Progenitor cell of endocrine pancreas (in vitro differentiated cells): ENCODE measurements around the gene KLHL17. TPM values are rescaled to one million over a fixed set of nuclear protein-coding genes. Genes with fewer than 3 reads are reported as not detected.

Experiments
- DNase-seq: peaks from one replicate; pipeline ENCODE4 v3.0.0; 2021; ENCODE audit warnings: low spot score; ENCODE audit not compliant: unreplicated experiment
- H3K27ac Mint-ChIP-seq: 2 replicates; pipeline ENCODE4 v1.8.0; 2021; ENCODE audit warnings: mild to moderate bottlenecking, moderate library complexity, mixed read lengths
- H3K27me3 Mint-ChIP-seq: 2 replicates; pipeline ENCODE4 v1.8.0; 2021; ENCODE audit warnings: mixed read lengths
- H3K36me3 Mint-ChIP-seq: 2 replicates; pipeline ENCODE4 v1.8.0; 2022; ENCODE audit warnings: mixed read lengths; ENCODE audit not compliant: insufficient read depth
- H3K4me1 Mint-ChIP-seq: 2 replicates; pipeline ENCODE4 v1.8.0; 2021; ENCODE audit warnings: low read depth, mixed read lengths
- H3K4me3 Mint-ChIP-seq: 2 replicates; pipeline ENCODE4 v1.8.0; 2021; ENCODE audit warnings: low read depth, mild to moderate bottlenecking, moderate library complexity, mixed read lengths
- H3K9me3 Mint-ChIP-seq: 2 replicates; pipeline ENCODE4 v1.8.0; 2021; ENCODE audit warnings: low read depth, mixed read lengths
- total RNA-seq: library from RNA; stranded (reverse); gene quantifications from 2 replicates; pipeline ENCODE4 v1.2.1, GENCODE V29; 2021
- TF ChIP-seq, protein P1 (sequence below): fragments of 200-600 bp; sonication (generic); IDR thresholded peaks from one replicate; pipeline ENCODE4 v1.5.0; 2021; ENCODE audit warnings: antibody characterized with exemption, mild to moderate bottlenecking; ENCODE audit not compliant: unreplicated experiment

KLHL17 gene
- total RNA-seq, 1 donor from 2014 or later, result 45.3 TPM

DNA sequence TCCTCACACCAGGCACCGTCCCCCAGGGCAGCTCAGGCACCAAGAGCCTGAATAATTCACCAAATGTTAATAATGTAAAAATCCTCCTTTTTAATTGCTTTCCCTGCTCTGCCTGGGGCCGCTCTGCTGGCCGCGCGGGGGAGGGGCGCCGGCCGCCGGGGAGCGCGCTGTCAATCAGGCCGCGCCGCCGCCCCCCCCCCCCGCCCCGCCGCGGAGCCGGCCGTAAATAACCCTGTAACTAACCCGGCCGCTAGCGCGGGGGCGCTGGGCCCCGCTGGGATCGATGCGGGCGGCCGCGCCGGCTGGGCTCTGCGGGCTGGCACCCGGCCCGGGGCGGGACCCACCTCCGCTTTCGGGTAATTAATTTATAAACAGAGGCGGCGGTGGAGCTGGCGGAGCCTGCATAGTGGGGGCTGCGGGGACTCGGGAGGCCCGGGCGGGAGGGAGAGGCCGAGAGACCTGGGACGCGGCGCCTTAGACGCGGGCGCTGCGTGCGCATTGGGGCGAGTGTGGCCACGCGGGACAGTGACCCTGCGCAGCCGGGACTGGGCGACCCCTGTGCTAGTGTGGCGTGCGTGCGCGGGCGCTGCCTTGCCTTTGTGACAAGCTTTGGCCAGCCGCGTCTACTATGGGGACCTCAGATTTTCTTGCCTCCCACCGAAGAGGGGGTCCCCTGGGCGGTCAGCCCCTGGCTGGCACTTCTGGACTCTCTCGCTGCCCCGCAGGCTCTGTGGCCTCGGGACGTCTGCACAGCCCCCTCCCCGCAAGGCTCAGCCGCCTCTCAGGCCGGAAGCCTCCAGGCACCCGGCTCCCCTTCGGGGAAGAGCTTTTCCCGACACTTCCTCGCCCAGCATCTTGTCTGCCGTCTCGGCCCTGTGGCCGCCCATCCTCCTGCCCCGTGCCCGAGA lies 20.0 kb upstream of the KLHL17 start:
- no peaks in the 10 kb centered on the region for H3K9me3 Mint-ChIP-seq
- H3K4me1 Mint-ChIP-seq, result peaks cover 18% of the 10 kb centered on the region
- DNase-seq, result peak; percentile 59
- peaks cover 4% of the 10 kb centered on the region for H3K36me3 Mint-ChIP-seq
- TF ChIP-seq, protein P1, sequence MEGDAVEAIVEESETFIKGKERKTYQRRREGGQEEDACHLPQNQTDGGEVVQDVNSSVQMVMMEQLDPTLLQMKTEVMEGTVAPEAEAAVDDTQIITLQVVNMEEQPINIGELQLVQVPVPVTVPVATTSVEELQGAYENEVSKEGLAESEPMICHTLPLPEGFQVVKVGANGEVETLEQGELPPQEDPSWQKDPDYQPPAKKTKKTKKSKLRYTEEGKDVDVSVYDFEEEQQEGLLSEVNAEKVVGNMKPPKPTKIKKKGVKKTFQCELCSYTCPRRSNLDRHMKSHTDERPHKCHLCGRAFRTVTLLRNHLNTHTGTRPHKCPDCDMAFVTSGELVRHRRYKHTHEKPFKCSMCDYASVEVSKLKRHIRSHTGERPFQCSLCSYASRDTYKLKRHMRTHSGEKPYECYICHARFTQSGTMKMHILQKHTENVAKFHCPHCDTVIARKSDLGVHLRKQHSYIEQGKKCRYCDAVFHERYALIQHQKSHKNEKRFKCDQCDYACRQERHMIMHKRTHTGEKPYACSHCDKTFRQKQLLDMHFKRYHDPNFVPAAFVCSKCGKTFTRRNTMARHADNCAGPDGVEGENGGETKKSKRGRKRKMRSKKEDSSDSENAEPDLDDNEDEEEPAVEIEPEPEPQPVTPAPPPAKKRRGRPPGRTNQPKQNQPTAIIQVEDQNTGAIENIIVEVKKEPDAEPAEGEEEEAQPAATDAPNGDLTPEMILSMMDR, result no peak
- no peak overlapping the region for H3K27ac Mint-ChIP-seq
- H3K4me3 Mint-ChIP-seq, result peak overlapping the region; percentile 51
- H3K27me3 Mint-ChIP-seq, result peaks cover 10% of the 10 kb centered on the region

DNA sequence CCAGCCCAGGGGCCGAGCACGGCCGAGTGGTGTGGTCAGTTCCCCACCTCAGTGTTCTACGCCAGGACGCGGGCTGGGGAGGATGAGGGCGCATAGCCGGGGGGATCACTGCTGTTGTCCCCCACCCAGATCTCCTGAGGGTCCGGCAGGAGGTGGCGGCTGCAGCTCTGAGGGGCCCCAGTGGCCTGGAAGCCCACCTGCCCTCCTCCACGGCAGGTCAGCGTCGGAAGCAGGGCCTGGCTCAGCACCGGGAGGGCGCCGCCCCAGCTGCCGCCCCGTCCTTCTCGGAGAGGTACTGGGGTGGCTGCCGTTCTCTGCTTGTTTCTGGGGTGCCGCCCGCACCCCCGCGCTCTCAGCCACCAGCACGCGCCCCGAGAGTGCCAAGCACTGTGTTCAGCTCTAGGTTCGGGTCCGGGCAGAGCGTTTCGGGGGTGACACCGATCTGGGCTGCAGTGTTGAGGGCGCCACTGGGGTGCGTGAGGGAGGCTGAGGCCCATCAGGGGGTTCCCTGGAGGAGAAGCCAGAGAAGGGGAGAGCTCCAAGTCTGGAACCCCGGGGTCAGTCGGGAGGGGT lies 19.3 kb upstream of the KLHL17 start:
- Mint-ChIP-seq H3K4me1 (peaks cover 17% of the 10 kb centered on the region), H3K4me3 (peak overlapping the region; percentile 66), H3K36me3 (peaks cover 6% of the 10 kb centered on the region), H3K27me3 (peaks cover 6% of the 10 kb centered on the region), H3K27ac (peak overlapping the region; percentile 45), H3K9me3 (no peaks in the 10 kb centered on the region)
- DNase-seq, result no peak
- TF ChIP-seq, protein P1, result no peak

DNA sequence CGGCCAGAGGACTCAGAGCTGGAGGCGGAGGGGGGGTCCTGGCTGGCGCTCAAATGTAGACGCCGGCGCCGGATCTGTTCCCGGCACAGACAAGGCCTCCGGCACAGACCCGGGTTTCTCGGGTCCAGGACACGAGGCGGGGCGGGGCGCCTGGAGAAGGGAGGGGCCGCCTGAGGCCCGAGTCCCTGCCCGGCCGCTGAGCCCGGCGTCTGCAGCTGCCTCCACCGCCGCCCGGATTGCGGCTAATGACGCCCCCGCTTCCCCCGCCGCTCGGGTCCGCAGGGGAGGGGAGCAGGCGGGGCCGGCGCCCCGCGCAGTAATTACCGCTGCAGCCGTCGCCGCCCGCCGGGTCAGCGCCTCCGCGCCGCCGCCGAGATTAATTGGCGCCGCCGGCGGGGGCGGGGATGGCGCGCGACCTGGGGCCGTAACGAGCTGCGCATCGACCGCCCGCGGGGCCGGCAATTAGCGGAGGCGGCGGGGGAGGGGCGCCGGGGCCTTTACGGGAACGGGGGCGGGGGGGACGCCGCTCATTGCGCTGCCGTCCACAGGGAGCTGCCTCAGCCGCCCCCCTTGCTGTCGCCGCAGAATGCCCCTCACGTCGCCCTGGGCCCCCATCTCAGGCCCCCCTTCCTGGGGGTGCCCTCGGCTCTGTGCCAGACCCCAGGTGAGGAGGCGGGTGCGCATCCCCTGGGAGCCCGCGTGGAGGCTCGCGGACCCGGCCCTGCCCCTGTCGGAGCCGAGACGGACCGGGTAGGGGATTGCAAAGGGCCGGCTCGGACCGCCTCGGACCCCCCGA lies 18.6 kb upstream of the KLHL17 start:
- H3K27me3 Mint-ChIP-seq, result peaks cover 6% of the 10 kb centered on the region
- peak; percentile 53 for DNase-seq
- H3K4me3 Mint-ChIP-seq, result peak overlapping the region; percentile 66
- peaks cover 16% of the 10 kb centered on the region for H3K4me1 Mint-ChIP-seq
- H3K27ac Mint-ChIP-seq, result no peak overlapping the region
- TF ChIP-seq, protein P1, result no peak
- H3K9me3 Mint-ChIP-seq, result no peaks in the 10 kb centered on the region
- H3K36me3 Mint-ChIP-seq, result peaks cover 6% of the 10 kb centered on the region

DNA sequence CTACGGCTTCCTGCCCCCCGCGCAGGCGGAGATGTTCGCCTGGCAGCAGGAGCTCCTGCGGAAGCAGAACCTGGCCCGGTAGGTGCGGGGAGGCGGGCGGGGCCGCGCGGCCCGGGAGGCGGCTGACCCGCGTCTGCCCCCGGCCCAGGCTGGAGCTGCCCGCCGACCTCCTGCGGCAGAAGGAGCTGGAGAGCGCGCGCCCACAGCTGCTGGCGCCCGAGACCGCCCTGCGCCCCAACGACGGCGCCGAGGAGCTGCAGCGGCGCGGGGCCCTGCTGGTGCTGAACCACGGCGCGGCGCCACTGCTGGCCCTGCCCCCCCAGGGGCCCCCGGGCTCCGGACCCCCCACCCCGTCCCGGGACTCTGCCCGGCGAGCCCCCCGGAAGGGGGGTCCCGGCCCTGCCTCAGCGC lies 18.0 kb upstream of the KLHL17 start:
- TF ChIP-seq, protein P1, result no peak
- no peak overlapping the region for H3K27ac Mint-ChIP-seq
- peaks cover 6% of the 10 kb centered on the region for H3K27me3 Mint-ChIP-seq
- no peak overlapping the region for H3K4me3 Mint-ChIP-seq
- DNase-seq, result no peak
- peaks cover 10% of the 10 kb centered on the region for H3K36me3 Mint-ChIP-seq
- peaks cover 15% of the 10 kb centered on the region for H3K4me1 Mint-ChIP-seq
- H3K9me3 Mint-ChIP-seq, result no peaks in the 10 kb centered on the region
